HCT116 (cell line): ENCODE measurements around the gene FGGY. TPM values are rescaled to one million over a fixed set of nuclear protein-coding genes. Genes with fewer than 3 reads are reported as not detected.
"Not testable (repeated sequence)": the region's sequence is repeated elsewhere in the genome, so short reads cannot be mapped to it uniquely, and the experiment has no call there.

Source experiments
- ATAC-seq: fragments of 200-7000 bp; cut with Tn5 transposase; 2 replicates; pipeline ENCODE4 v1.9.1; 2020; ENCODE audit warnings: mild to moderate bottlenecking, moderate library complexity
- BruUV-seq: library from RNA; stranded (reverse); fragments of 400-500 nt; replicated peaks from 2 replicates; lab custom pipeline; 2021; lab: Mats Ljungman, UMichigan
- CTCF ChIA-PET: fragments of 300-600 bp; sonication (Branson Sonifier 250); formaldehyde crosslinking; loops from one replicate; lab custom pipeline; 2021; ENCODE audit warnings: antibody characterized with exemption; lab: Charles Lee
- POLR2A ChIA-PET: fragments of 300-600, 350-600 bp; sonication (Branson Sonifier 250); formaldehyde crosslinking; loops from one replicate; lab custom pipeline; 2021; ENCODE audit warnings: antibody characterized with exemption; lab: Charles Lee
- RAD21 ChIA-PET, 2 experiments: fragments of 300-600 bp; sonication (Branson Sonifier 250); formaldehyde crosslinking; loops; one replicate each; lab custom pipeline; 2023; ENCODE audit warnings: low total read pairs in 2 of 2; ENCODE audit not compliant: uncharacterized antibody in 2 of 2, unreplicated experiment in 2 of 2, low non-redundant PET in 1 of 2; lab: Charles Lee
- DNase-seq: peaks from one replicate; pipeline ENCODE4 v3.0.0-alpha.2; 2010; ENCODE audit warnings: low read depth, low spot score
- H2AFZ ChIP-seq: fragments of 200-600 bp; shearing (Covaris generic), sonication (generic); 2 replicates; pipeline ENCODE4 v1.6.1; 2017; ENCODE audit warnings: low read depth, mixed run types, mixed read lengths, antibody characterized with exemption, low read length; ENCODE audit not compliant: poor library complexity, severe bottlenecking
- H3K27ac ChIP-seq: 2 replicates; pipeline ENCODE4 v1.5.1; 2012; ENCODE audit warnings: low read depth, low read length
- H3K27me3 ChIP-seq: fragments of 200-600 bp; sonication (generic); 2 replicates; pipeline ENCODE4 v1.6.1; 2016; ENCODE audit warnings: mixed run types, low read length, mixed read lengths; ENCODE audit not compliant: insufficient read depth
- H3K36me3 ChIP-seq, 2 experiments: fragments of 200-500 bp in 1 of 2; fragments of 200-600 bp in 1 of 2; sonication (Bioruptor generic) in 1 of 2; sonication (generic) in 1 of 2; 2 replicates each; pipeline versions ENCODE4 v1.5.1 to v1.6.1; 2014 to 2016; ENCODE audit warnings: low read length in 2 of 2, inconsistent platforms in 1 of 2, mixed read lengths in 1 of 2, mixed run types in 1 of 2; ENCODE audit not compliant: insufficient read depth in 2 of 2, control insufficient read depth in 1 of 2
- H3K4me1 ChIP-seq, 2 experiments: fragments of 200-600 bp in 1 of 2; sonication (generic) in 1 of 2; 2 replicates each; pipeline versions ENCODE4 v1.5.1 to v1.6.1; 2012 to 2017; ENCODE audit warnings: low read length in 2 of 2, inconsistent platforms in 1 of 2, mild to moderate bottlenecking in 1 of 2, mixed read lengths in 1 of 2, mixed run types in 1 of 2, moderate library complexity in 1 of 2; ENCODE audit not compliant: insufficient read depth in 2 of 2, control insufficient read depth in 1 of 2
- H3K4me2 ChIP-seq: fragments of 200-600 bp; sonication (generic); 2 replicates; pipeline ENCODE4 v1.6.1; 2017; ENCODE audit warnings: mixed run types, low read length, mixed read lengths
- H3K4me3 ChIP-seq, 2 experiments: fragments of 200-600 bp in 1 of 2; sonication (generic) in 1 of 2; replicated peaks in 1 of 2; 2 replicates each; pipeline ENCODE4 v1.5.1; 2011 to 2016; ENCODE audit warnings: low read length in 2 of 2, control low read depth in 1 of 2, low read depth in 1 of 2, mild to moderate bottlenecking in 1 of 2, mixed read lengths in 1 of 2, mixed run types in 1 of 2
- H3K79me2 ChIP-seq: fragments of 200-600 bp; sonication (generic); 2 replicates; pipeline ENCODE4 v1.6.1; 2017; ENCODE audit warnings: mild to moderate bottlenecking, mixed run types, low read length, moderate library complexity, mixed read lengths; ENCODE audit not compliant: insufficient read depth
- H3K9ac ChIP-seq: fragments of 200-600 bp; sonication (generic); 2 replicates; pipeline ENCODE4 v1.6.1; 2016; ENCODE audit warnings: low read length, mixed read lengths
- H3K9me2 ChIP-seq: fragments of 200-600 bp; sonication (generic), shearing (Covaris generic); 2 replicates; pipeline ENCODE4 v1.6.1; 2017; ENCODE audit warnings: mixed run types, mild to moderate bottlenecking, moderate library complexity; ENCODE audit not compliant: insufficient read depth
- H3K9me3 ChIP-seq, 2 experiments: fragments of 200-500 bp in 1 of 2; fragments of 200-600 bp in 1 of 2; sonication (Bioruptor generic) in 1 of 2; sonication (generic) in 1 of 2; 2 replicates each; pipeline ENCODE4 v1.6.1; 2014 to 2017; ENCODE audit warnings: low read length in 2 of 2, mixed read lengths in 2 of 2, inconsistent platforms in 1 of 2, low read depth in 1 of 2, mild to moderate bottlenecking in 1 of 2, mixed run types in 1 of 2, moderate library complexity in 1 of 2; ENCODE audit not compliant: control insufficient read depth in 1 of 2, insufficient read depth in 1 of 2
- H4K20me1 ChIP-seq: fragments of 200-600 bp; sonication (generic), shearing (Covaris generic); 2 replicates; pipeline ENCODE4 v1.6.1; 2017; ENCODE audit warnings: mixed run types, mild to moderate bottlenecking, moderate library complexity; ENCODE audit not compliant: insufficient read depth
- ATF3 ChIP-seq: IDR thresholded peaks from 2 replicates; pipeline ENCODE4 v1.6.1; 2012
- EGR1 ChIP-seq: IDR thresholded peaks from 2 replicates; pipeline ENCODE4 v1.6.1; 2012; ENCODE audit warnings: low read depth
- EZH2phosphoT487 ChIP-seq: fragments of 200-600 bp; IDR thresholded peaks from 2 replicates; pipeline ENCODE4 v1.6.1; 2018; ENCODE audit warnings: antibody characterized with exemption, borderline replicate concordance
- FOSL1 ChIP-seq: IDR thresholded peaks from 2 replicates; pipeline ENCODE4 v1.6.1; 2012; ENCODE audit warnings: low read depth
- JUND ChIP-seq: IDR thresholded peaks from 2 replicates; pipeline ENCODE4 v1.6.1; 2012
- MAX ChIP-seq: IDR thresholded peaks from 2 replicates; pipeline ENCODE4 v1.6.1; 2012
- POLR2A ChIP-seq: IDR thresholded peaks from 2 replicates; pipeline ENCODE4 v1.7.0; 2011; ENCODE audit warnings: borderline replicate concordance; ENCODE audit not compliant: insufficient read depth, insufficient read length; ENCODE audit errors: extremely low read depth
- POLR2AphosphoS5 ChIP-seq: IDR thresholded peaks from 2 replicates; pipeline ENCODE4 v1.6.1; 2011; ENCODE audit warnings: mild to moderate bottlenecking, low read depth, low read length, moderate library complexity
- RAD21 ChIP-seq: IDR thresholded peaks from 2 replicates; pipeline ENCODE4 v1.6.1; 2012; ENCODE audit warnings: low read depth, mild to moderate bottlenecking
- REST ChIP-seq: IDR thresholded peaks from 2 replicates; pipeline ENCODE4 v1.6.1; 2012; ENCODE audit warnings: low read depth
- ZFX ChIP-seq: fragments of 450-650 bp; IDR thresholded peaks from 2 replicates; pipeline ENCODE4 v1.6.1; 2017
- ZNF274 ChIP-seq: fragments of 200-500 bp; sonication (Bioruptor generic); IDR thresholded peaks from 2 replicates; pipeline ENCODE4 v1.6.1; 2014; ENCODE audit warnings: mild to moderate bottlenecking, low read depth, low read length, inconsistent platforms
- intact Hi-C: fragments of 100-400 bp; cut with micrococcal nuclease; formaldehyde crosslinking; loops from 2 replicates; pipeline ENCODE4 v1.10.0; 2022
- total RNA-seq: library from RNA; stranded (reverse); gene quantifications from one replicate; pipeline ENCODE4 v1.2.1, GENCODE V29; 2021; ENCODE audit not compliant: unreplicated experiment
- TF ChIP-seq, protein P1 (sequence below): IDR thresholded peaks from 2 replicates; pipeline ENCODE4 v1.6.1; 2011; ENCODE audit warnings: mild to moderate bottlenecking, low read length, moderate library complexity; ENCODE audit not compliant: insufficient replicate concordance; ENCODE audit errors: extremely low read depth

FGGY gene
- total RNA-seq, 1 experiment from 2014 or later, result 10.6 TPM

- intact Hi-C loops, H3K9me2 ChIP-seq, H2AFZ ChIP-seq, H3K9ac ChIP-seq, ATAC-seq, H3K36me3 ChIP-seq, BruUV-seq, H3K4me1 ChIP-seq, H4K20me1 ChIP-seq, H3K27me3 ChIP-seq, H3K4me3 ChIP-seq, DNase-seq, RAD21 ChIA-PET, H3K4me2 ChIP-seq, H3K27ac ChIP-seq, H3K79me2 ChIP-seq, CTCF ChIA-PET, H3K9me3 ChIP-seq, POLR2A ChIA-PET: not testable (repeated sequence)
Observed at GRCh38 chr1:59465478-59465877, 168.6 kb downstream of the FGGY start.

DNA sequence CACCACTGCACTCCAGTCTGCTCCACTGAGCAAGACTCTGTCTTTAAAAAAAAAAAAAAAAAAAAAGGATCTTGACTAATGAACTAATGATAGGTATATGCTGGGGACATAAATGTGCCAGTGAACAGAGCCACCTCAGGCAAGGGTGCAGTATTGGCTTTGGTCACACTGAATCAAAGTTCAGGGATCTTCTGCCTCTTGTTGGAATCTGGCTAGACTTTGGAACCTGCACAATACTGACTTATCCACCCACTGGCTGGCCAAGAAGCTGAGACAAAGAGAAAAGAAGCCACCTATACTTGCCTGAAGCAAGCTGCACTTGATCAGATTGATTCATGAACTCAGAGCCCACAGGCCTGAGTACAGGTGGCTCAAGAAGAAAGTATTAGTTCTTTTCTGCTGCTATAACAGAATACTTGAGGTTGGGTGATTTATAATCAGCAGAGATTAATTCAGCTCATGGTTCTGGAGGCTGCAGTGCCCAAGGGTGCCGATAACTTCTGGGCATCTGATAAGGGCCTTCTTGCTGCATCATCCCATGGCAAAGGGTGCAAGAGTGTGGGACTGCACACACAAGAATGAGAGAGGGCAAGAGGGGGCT lies 172.0 kb downstream of the FGGY start:
- no peaks in the 10 kb centered on the region for H3K27me3 ChIP-seq
- H3K27ac ChIP-seq, result no peak overlapping the region
- no peaks in the 10 kb centered on the region for H4K20me1 ChIP-seq
- H3K79me2 ChIP-seq, result no peaks in the 10 kb centered on the region
- no TSS peak for BruUV-seq
- no peaks in the 10 kb centered on the region for H3K4me1 ChIP-seq
- TF ChIP-seq RAD21, result no peak
- no peak for TF ChIP-seq REST
- TF ChIP-seq FOSL1, result no peak
- TF ChIP-seq ZNF274, result no peak
- no peak for TF ChIP-seq MAX
- TF ChIP-seq POLR2AphosphoS5, result no peak
- TF ChIP-seq POLR2A, result no peak
- no peak for TF ChIP-seq JUND
- no peak for TF ChIP-seq EZH2phosphoT487
- no peak for TF ChIP-seq ZFX
- TF ChIP-seq ATF3, result no peak
- no peak for TF ChIP-seq EGR1
- TF ChIP-seq, protein P1, sequence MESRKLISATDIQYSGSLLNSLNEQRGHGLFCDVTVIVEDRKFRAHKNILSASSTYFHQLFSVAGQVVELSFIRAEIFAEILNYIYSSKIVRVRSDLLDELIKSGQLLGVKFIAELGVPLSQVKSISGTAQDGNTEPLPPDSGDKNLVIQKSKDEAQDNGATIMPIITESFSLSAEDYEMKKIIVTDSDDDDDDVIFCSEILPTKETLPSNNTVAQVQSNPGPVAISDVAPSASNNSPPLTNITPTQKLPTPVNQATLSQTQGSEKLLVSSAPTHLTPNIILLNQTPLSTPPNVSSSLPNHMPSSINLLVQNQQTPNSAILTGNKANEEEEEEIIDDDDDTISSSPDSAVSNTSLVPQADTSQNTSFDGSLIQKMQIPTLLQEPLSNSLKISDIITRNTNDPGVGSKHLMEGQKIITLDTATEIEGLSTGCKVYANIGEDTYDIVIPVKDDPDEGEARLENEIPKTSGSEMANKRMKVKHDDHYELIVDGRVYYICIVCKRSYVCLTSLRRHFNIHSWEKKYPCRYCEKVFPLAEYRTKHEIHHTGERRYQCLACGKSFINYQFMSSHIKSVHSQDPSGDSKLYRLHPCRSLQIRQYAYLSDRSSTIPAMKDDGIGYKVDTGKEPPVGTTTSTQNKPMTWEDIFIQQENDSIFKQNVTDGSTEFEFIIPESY, result no peak
- RAD21 ChIA-PET, result no interaction called here
- H3K9me2 ChIP-seq, result no peaks in the 10 kb centered on the region
- H2AFZ ChIP-seq, result no peak overlapping the region
- CTCF ChIA-PET, result no interaction called here
- no peak overlapping the region for H3K4me2 ChIP-seq
- no peaks in the 10 kb centered on the region for H3K9me3 ChIP-seq
- POLR2A ChIA-PET, result no interaction called here
- H3K36me3 ChIP-seq, result no peaks in the 10 kb centered on the region
- H3K4me3 ChIP-seq, result no peak overlapping the region
- no peak overlapping the region for H3K9ac ChIP-seq
- intact Hi-C loops, result no loop called here
- ATAC-seq (no peak), DNase-seq (no peak)
